Activated CD8-positive, alpha-beta memory T cell treated with anti-CD3 and anti-CD28 coated beads, Interleukin-2, amount 50 U/mL, for 48 hours (primary cell): ENCODE results near the gene TPST2.

ENCODE experiments used
- DNase-seq: peaks from one replicate; pipeline ENCODE4 v3.0.0-alpha.2; 2020

Gene TPST2

GRCh38 chr22:26527574-26528465 lies 62.1 kb downstream of the TPST2 start:
- no peak for DNase-seq

DNA sequence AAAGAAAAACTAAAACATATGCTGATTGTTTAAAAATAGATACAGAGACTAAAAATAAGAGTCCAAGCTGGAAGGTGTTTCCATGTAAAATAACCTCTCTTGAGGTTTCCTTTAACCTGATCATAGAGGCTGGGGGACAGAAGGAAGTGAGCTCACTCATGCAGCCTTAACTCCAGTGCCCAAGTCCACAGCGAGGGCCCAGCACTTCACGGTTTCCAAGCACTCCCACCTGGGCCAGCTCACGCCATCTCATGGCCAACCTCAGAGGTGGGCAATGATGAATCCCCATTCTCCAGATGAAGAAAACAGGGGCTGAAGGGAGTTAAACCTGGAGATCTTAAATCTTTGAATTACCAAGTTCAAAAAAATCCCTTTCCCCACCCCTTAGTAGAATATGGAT lies 62.8 kb downstream of the TPST2 start:
- DNase-seq, result no peak

- no peak for DNase-seq
These were observed 63.9 kb downstream of the TPST2 start for GRCh38 chr22:26525946-26526564.

DNA sequence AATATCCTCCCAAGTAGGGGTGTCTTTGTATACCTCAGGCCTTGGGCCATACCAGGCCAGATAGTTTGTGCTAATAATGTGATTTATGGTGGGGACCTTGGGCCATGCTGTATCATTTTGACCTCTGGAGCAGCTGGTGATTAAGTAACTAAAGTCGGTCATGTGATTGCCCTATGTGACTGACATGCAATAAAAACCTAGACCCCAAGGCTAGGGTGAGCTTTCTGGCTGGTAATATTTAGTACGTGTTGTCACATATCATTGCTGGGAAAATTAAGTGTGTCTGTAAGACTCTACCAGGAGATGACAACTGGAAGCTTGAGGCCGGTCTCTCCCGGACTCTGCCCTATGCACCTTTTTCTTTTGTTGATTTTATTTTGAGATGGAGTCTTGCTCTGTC lies 65.1 kb downstream of the TPST2 start:
- DNase-seq, result no peak

GRCh38 chr22:26522592-26522991 lies 67.3 kb downstream of the TPST2 start:
- DNase-seq, result no peak

GRCh38 chr22:26522012-26522411 lies 67.9 kb downstream of the TPST2 start:
- no peak for DNase-seq

- DNase-seq, result no peak
These were observed 72.5 kb downstream of the TPST2 start for GRCh38 chr22:26517429-26517828.

DNA sequence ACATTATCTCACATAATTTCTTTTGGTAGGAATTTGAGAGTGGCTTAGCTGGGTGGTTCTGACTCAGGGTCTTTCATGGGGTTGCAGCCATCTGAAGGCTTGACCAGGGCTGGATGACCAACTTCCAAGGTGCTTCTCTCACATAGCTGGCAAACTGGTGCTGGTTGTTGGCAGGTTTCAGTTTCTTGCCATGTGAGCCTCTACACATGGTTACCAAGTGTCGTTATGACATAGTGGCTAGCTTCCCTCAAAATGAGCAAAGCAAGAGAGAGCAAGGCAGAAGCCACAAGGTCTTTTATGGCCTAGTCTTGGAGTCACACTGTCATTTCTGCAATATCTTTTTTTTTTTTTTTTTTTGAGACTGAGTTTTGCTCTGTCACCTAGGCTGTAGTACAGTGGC lies 73.4 kb downstream of the TPST2 start:
- DNase-seq, result no peak

- no peak for DNase-seq
These were observed 74.0 kb downstream of the TPST2 start for GRCh38 chr22:26515931-26516330.

DNA sequence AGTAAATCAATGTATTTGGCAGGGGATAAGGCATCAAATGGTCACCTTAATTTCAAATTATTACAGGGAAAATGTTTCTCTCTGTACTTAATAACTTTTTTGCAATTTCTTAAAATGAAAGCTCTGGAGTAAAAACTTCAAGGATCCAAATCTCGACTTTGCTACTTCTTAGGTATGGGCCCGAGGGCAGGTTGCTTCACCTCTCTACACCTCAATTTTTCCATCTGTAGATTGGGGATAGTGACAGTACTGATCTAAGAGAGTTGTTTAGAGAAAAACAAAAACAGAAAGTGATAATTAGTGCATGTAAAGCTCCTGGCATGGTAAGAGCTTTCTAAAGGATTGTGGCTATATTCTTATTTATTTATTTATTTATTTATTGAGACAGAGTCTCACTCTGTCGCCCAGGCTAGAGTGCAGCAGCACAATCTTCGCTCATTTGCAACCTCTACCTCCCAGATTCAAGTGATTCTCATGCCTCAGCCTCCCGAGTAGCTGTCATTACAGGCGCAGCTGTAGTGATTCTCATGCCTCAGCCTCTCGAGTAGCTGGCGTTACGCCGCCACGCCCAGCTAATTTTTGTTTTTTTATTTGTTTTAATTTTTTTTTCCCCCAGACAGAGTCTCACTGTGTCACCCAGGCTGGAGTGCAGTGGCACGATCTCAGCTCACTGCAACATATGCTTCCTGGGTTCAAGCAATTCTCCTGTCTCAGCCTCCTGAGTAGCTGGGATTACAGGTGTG lies 75.3 kb downstream of the TPST2 start:
- DNase-seq, result no peak

DNA sequence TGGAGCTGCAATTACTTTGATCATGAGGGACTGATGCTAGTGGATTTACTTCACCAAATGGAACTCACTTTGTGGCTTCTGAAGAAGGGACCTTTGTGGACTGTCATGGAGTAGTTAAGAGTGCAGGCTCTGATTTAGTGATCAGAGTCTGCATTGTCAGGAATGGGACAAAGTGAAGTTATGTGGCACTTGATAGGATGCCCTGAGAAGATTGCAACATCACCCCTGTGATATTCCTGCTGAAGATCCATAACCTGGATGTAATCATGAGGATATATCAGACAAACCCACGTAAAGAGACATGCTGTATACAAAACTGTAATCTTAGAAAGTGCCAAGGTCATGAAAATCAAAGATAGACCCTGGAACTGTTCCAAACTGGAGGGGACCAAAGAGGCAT lies 76.1 kb downstream of the TPST2 start:
- no peak for DNase-seq

DNA sequence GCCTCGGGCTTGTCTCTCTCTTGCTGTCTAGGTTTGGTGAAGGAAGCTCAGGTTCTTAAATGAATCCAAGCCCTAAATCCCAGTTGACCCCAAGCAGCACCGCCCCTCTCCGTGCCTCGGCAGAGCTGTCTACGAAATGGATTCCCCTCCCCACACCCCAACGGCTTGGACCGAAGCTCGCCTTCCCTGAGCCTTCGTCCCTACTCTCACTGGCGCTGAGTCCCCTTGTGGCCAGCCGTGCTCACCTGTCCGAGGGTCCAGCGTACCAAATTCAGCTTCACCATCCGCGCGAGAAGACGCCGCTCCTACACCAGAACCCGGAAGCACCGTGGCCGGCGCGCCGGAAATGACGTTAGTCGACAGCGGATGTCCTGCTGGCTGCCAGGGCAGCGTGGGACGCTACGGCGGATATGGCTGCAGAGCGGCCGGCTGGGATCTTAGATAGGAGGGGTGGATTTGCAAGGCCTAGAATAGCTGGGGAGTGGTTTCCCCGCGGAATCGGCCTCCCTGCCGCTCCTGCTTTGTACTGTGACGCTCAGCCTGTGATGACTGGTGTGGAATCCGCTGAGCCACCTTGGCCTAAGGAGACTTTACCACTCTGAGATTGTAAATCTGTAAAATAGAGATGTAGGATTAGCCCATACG lies 77.7 kb downstream of the TPST2 start, which contains the start of gene TFIP11:
Gene TFIP11, minus strand, starts transcription at position 325 of the 645 bp plus-strand sequence. CDS start 2,201 bp downstream, outside the sequence.
- DNase-seq, result peak; percentile 99

DNA sequence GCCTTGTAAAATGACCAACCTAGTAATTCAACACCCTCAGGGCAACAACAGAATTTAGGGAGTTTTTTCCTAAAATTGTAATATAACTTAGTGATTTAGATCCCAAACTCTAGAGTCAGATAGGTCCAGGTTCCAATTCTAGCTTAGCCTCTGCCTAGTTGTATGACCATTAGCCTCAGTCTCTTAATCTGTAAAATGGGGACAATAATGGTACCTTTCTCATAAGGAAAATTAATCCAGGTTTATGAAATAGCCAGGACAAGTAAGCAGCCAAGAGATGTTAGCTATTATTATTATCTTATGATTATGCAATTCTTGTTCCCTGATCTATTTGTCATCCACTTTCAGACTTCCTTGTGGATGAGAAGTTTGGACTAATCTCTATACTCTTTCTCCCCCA lies 81.8 kb downstream of the TPST2 start:
- no peak for DNase-seq

DNA sequence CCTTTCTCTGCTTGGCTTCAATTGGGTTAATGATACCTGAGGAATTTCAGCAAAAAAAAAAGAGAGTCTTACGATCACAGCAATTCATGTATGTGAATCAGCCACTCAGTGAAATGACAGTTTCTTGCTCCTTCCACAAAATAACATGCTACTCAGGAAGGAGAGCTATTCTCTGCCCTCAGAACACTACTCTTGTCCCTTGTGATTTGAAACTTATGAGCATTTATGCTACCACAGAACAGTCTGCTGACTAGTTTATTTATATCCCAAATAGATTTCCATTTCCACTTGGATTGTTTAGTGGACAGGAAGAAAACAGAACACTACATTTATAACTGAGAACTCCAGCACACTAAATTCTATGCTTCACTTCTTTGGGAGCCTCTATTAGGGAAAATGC lies 86.2 kb downstream of the TPST2 start:
- DNase-seq, result no peak

DNA sequence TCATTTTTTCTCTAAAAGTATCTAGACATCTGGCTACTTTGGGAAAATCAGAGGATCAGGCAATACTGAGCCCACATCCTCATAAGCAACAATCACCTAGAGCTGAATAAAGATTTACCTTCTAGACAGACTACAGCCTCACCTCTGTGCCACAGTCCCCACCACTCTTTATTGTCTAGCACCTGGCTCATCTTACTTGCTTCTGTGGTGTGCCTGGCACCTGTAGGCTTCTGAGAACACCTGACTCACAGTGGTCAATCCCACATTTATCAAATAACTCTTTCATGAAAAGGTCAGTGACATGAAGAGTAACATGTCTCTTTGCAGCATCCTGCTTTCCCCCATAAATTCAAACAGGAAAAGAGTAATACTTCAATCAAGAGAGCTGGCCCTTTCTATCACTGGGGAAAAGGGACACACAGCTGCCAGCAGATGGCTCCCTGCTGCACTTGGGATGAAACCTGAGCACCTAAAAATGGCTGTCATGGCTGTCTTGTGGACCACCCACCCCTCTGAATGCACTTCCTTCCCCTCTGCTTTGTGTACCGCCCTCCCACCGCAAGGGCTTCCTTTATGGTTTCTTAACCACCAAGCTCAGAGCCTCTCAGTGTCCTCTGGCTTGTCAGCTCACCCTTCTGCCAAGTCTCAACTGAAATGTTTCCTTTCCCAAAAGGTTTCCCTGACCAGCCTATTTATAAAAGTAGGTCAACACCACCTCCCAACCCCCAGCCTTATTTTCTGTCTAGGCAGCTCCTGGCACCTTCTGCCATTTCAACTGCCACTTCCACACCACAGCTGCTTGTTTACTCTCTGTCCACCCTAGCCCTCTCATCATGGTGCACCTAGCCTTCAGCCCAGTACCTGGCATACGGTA lies 87.0 kb downstream of the TPST2 start:
- DNase-seq, result peak; percentile 64

GRCh38 chr22:26501996-26502395 lies 87.9 kb downstream of the TPST2 start:
- no peak for DNase-seq

DNA sequence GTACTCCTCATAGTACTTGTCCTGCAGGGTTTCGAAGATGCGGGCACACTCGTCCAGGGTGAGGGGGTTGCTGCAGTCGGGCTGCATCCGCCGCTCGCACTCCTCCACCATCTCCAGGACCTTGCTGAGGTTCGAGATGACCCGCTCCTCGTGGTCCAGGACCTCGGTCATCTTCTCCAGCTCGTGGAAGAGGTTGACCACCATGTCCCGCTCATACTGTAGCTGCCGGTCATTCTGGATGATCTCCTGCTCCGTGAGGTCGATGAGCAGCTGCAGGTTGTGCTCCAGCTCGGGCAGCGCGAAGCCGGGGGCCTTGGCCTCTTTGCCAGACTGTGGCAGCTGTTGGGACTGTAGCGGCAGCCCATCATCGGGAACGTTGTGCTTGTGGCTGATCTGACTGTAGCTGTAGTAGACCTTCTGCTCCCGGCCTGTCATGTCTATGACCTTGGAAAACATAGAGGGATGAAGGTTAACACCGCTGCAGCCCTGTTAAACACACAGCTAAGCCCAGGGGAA lies 90.7 kb downstream of the TPST2 start:
- no peak for DNase-seq

DNA sequence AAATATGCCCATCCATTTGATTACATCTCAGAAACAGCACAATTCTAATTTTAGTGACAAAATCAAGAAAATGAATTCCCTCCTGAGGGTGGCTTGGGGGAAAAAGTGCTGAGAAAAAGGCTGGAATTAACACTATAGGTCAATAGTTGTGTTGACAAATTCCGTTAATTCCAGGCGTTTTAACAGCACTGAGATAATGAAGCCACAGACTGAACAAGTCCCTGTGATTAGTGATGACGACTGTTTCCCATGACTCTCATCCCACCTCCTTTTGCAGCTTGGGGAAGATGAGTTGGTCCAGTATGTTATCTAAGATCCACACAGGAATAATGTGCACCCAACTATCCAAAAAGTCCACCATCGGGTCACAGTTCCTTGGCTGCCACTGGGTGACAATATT lies 93.5 kb downstream of the TPST2 start:
- DNase-seq, result no peak

DNA sequence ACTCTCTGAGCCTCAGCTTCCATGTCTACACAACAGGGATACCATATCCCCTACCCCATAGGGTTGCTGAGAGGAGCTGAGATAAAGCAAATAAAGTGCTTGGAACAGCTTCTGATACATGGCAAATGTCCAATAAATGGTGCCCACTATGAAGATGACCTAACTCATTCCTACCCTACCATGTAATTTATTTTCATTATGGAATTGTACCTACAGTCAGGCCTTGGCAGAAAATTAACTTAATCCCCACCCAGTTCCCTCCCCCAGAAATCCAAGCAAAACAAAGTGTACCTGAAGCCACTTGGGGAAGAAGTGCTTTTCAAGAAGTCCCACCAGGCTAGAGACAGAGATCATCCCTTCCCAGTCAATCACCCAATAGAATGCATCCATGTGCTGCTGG lies 95.4 kb downstream of the TPST2 start:
- DNase-seq, result no peak

- no peak for DNase-seq
These were observed 97.7 kb downstream of the TPST2 start for GRCh38 chr22:26492220-26492619.

GRCh38 chr22:26489447-26490036 lies 100.4 kb downstream of the TPST2 start:
- no peak for DNase-seq
